NCI-H1105 treated with DMSO at 0.1 percent for 48 hours (cell line): Measurements from ENCODE around the gene SLC11A1.
A peak's percentile ranks its signal among the peaks of the same experiment; 100 is the strongest.

Experiments
- DNase-seq: peaks from one replicate; lab custom pipeline; 2025; lab: John Stamatoyannopoulos, UW

Gene SLC11A1

DNA sequence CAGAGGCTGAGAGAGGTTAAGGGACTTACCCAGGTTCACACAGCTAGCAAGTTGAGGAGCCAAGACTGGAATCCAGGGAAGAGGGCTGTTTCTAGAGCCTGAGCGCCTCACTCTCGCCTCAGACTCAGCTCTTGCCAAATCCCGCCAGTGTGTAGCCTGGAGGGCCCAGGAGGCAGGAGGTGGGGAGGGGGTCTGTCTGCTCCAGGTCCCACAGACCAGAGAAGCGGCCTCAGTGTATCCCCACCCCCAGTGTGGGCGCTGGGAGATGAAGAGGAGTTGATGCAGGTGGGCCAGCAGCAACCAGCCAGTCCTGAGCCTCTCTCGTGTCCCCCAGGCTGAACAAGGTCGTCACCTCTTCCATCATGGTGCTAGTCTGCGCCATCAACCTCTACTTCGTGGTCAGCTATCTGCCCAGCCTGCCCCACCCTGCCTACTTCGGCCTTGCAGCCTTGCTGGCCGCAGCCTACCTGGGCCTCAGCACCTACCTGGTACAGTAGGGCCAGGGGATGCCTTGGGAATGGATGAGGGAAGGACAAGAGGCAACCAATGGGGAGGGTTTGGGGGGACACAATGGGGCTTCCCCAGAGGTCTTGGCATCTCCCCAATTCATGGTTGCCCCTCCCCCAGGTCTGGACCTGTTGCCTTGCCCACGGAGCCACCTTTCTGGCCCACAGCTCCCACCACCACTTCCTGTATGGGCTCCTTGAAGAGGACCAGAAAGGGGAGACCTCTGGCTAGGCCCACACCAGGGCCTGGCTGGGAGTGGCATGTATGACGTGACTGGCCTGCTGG lies 12.4 kb downstream of the SLC11A1 start:
- no peak for DNase-seq

DNA sequence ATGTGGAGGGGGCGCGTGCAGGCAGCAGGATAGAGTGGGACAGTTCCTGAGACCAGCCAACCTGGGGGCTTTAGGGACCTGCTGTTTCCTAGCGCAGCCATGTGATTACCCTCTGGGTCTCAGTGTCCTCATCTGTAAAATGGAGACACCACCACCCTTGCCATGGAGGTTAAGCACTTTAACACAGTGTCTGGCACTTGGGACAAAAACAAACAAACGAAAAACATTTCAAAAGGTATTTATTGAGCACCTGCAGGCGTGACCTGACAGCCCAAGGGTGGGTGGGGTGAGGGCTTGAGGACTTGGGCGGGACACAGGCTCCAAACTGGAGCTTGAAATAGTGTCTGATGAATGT lies 13.0 kb downstream of the SLC11A1 start:
- DNase-seq, result no peak

DNA sequence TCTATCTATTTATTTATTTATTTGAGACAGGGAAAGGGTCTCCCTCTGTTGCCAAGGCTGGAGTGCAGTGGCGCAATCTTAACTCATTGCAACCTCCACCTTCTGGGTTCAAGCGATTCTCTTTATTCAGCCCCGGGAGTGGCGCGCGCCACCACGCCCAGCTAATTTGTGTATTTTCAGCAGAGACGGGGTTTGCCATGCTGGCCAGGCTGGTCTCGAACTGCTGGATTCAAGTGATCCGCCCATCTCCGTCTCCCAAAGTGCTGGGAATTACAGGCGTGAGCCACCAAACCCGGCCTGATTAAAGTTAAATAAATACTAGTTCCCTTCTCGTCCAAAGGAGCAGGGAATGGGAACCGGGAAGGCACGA lies 13.4 kb downstream of the SLC11A1 start:
- no peak for DNase-seq

DNA sequence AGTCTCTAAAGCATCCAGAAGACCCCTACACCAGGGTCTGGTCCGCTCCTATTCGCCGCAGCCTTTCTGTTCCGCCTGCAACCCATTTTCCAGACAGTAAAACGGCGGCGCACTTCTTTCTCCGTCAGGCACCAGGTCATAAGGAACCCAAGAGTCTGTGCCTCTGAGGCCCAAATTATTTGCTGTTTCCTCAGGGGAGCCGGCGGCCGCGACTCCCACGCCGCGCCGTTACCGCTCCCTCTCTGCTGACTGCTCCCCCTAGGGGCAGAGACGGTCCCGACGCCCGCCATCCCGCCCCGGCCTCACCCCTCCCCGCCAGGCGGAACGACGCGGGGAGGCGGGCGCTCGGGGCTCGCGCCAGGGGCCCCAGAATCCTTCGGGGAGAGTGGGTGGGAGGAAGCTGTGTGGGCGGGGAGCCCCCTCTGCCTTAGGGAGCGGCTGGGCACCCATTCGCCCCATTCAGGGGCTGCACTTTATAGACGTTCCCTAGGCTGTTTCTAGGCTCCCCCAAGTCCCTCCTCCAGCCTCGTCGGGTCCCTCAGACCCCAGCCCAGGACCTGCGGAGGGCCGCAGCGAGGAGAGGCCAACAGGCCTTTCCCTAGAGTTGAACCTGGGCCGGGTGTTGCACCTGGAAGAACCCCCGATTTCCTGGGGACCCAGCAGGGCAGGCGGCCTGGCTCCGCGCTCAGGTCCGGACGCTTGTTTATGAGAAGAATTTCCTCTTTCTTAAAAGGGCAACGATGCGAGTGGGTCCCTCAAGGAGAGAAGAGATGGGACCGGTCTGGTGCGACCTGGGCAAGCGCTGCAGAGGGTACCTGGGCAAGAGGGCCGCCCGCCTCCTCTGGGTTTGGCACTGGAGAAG lies 14.0 kb downstream of the SLC11A1 start:
- peak; percentile 89 for DNase-seq

DNA sequence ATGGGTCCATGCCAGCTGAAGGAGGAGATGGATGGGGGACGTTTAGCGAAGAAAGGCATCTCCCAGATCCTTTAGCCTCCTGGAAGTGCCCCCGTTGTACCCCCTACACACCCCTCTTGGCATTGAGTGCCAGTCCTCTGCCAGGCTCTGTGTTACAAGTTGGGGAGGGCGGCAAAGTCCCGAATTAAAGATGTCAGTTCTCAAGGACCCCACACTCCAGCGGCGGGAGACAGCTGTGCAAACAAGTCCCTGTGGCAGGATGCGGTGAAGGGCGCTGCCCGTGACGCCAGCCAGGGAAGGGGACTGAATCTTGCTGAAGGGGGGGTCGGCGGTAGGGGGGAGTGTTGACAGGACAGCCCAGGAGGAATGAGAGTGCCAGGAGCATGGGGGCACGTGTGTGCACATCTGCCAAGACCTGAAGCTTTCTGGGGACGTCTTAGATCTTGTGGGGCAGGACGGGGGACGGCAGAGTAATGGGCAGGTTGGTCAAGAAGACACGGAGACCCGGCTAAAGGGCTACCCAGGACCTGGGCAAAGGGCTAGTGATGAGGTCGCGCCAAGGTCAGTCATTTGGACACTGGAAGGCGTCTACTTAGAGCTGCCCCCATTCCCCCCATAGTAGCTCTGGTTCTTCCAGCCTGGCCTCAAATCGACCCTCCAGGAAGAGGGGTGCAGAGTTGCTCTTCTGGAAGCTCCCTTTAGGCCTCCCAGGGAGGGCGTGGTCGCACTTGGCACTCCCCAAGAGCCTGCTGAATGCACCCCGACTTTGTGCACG lies 14.8 kb downstream of the SLC11A1 start:
- DNase-seq, result peak; percentile 89

DNA sequence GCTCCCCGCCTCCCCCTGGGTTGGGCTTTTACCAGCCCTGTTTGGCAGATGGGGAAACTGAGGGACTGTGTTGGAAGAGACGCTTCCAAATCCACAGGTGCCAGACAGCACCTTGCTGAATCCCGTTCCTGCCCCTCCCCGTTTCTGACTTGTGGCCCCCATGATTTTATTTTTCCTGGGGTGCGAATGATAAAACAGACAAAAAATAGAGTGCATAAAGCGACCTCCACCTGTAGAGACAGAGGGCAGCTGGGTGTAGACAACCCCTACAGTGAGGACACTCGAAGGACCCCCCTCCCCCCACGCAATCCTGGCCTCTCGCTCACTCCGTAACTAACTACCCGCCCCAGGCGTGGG lies 15.4 kb downstream of the SLC11A1 start:
- no peak for DNase-seq

DNA sequence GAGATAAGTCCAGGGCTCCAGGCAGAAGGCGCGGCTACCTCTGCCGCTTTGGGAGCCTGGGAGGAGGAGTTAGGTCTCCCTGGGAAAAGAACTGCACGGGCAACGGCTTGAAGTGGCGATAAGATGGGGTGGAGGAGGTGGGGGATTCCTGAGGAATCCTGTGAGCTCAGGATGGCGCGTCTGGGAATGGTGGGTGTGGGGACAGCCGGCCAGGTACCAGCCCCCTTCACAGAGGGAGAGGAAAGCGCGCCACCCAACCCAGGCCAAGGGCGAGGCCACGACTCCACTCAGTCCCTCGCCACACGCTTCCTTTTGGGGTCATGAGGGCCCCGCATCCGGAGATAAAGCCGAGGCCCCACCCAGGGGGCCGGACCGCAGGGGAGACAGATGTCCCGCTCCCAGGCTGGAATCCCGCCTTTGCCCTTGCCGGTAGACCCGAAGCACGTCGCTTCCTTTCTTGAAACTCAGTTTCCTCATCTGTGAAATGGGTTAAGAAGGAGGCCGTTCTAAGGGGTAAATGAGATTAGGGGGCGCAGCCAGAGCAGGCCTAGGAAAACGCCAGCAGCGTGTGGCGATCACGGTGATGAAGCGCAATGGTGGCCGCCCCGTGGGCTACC lies 15.9 kb downstream of the SLC11A1 start:
- peak; percentile 61 for DNase-seq

DNA sequence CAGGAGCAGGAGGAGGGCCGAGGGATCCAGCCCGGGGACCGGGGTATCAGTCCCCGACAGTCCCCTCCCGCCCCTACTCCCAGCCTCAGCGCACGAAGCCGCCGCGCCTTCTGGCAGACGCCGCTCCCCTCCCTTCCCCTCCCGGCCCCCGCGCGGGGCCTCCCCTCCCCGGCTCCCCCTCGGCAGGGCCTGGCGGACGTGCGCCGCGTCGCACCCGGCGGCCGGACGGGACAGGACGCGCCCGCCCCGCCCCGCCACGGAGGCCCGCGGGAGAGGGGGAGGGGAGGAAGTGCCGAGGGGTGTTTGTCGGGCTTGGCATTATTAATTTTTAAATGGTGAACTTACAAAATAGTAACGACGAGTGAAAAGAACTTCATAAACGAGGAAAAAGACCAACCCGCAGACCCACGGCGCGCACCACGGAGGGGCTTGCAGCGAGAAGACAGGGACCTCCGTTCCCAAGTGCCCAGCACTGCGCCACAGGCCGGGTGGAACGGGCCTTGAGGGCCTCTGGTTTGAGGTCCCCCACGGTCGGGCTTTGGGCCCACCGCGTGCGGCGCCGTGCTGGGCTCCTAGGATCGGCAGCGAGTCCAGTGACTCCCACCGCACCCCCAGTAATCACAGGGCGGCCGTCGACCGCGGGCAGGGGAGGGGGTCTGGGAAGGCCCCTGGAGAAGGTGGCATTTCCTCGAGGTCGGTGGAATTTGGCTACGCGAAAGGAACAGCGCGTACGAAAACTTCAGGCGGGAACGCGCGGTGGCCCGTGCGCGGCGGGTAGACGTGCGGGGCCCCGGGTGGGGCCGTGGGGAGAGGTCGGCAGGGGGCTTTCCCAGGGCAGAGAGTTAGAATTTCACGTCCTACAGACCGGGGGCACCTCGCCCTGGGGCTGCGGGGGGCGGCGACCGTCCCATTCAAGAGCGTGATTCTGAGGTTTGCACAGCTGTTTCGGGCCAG lies 16.6 kb downstream of the SLC11A1 start:
- peak; percentile 21 for DNase-seq

DNA sequence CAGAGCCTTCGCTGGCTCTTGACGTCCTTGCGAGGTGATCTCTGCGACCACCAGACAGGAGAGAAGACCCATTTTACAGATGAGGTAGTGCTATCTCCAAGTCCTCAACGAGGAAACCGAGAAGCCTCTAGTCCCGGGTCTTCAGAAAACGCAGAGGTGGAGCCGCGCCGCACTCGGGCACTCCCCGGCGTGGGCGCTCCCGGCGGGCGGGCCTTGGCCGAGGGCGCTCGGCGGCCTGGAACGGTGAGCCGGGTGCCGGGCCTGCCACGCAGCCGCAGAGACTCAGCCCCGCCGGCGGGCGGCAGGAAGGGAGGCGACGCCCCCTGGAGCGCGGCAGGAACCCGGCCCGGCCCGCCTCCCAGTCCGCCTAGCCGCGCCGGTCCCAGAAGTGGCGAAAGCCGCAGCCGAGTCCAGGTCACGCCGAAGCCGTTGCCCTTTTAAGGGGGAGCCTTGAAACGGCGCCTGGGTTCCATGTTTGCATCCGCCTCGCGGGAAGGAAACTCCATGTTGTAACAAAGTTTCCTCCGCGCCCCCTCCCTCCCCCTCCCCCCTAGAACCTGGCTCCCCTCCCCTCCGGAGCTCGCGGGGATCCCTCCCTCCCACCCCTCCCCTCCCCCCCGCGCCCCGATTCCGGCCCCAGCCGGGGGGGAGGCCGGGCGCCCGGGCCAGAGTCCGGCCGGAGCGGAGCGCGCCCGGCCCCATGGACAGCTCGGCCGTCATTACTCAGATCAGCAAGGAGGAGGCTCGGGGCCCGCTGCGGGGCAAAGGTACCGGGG lies 17.5 kb downstream of the SLC11A1 start, which contains the start of gene CTDSP1:
CTDSP1 (plus strand) TSS at position 478 of the 776 bp plus-strand sequence; CDS start at position 701, 223 bp downstream.
- DNase-seq, result peak; percentile 85

DNA sequence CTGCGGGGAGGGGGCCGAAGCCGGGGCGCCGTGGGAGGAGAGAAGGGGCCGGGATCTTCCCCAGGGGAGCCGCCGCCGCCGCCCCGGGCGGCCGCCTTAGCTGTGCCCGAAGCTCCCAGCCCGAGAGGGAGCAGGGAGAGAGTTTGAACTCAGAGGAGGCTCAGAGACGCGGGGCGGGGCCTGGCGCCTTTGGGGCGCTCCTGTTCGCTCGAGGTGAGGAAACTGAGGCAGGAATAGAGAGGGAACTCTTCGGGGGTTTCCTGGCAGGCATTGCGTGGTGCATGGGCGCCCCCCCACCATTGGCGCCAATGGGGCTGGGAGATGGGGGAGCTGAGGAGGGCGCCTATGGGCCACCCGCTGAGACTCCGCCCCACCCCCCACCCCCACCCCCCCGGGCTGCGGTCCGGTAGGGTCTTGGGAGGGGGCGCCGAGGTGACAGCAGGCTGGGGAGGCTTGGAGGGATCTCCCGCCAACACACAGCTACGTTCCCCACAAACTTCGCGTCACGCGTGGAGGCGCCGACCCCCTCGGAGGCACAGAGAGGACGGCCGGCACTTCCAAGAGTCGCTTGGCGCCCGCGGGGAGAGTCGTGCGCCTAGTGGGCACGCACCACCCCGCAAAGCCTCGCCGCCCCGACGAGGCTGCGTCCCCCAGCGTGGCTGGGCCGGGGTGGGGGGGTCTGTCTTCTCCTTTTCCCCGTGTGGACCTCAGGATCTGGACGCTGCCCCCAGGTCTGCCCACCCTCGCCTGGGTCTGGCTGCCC lies 18.3 kb downstream of the SLC11A1 start:
- no peak for DNase-seq

DNA sequence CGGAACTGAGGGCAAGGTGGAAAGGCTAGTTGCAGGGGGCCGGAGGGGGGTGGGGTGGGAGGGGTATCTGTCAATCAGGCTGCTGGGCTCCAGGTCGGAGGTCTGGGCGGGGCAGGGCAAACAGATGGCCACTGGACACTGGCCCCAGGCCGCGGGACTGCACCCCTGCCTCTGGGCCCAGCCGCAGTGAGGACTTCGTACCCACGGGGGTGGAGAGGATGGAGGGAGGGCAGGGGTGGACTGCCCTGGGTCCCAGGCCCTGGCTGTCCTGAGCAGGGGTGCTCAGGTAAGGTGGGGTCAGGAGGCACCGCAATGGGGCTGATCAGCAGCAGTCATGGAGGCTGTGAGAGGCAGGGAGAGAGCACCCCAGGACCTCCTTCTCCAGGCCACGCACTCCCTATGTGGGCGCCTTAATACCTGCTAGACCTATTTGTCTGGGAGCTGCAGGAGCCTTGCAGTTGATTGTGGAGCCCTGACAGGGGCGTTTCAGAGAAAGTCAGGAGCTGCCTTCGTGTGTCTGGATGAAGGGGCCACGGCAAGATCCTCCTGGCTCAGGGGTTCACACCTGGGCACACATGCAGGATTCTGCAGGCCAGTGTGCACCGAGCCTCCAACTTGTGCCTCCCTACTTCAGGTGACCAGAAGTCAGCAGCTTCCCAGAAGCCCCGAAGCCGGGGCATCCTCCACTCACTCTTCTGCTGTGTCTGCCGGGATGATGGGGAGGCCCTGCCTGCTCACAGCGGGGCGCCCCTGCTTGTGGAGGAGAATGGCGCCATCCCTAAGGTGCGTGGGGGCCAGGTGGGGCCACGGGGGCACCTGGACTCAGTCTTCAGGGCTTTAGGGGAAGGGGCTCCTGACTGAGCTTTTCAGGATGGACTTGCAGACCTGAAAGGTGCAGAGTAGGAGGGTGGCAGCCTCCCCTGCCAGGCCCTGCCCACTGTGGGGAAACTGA lies 19.1 kb downstream of the SLC11A1 start:
- DNase-seq, result no peak

DNA sequence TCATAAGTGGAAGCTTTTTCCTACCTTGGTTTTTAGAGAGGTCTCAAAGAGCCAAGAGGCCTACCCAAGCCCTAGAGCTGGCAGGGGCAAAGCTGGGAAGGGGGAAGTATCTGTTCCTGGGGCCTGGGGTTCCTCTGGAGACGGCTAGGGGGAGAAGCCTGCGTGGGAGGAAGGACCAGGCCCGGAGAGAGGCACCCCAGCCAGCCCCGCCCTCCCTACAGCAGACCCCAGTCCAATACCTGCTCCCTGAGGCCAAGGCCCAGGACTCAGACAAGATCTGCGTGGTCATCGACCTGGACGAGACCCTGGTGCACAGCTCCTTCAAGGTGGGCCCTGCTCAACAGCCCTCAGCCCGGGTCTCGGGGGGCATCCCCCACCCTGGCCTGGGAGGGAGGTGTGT lies 19.8 kb downstream of the SLC11A1 start:
- DNase-seq, result no peak

DNA sequence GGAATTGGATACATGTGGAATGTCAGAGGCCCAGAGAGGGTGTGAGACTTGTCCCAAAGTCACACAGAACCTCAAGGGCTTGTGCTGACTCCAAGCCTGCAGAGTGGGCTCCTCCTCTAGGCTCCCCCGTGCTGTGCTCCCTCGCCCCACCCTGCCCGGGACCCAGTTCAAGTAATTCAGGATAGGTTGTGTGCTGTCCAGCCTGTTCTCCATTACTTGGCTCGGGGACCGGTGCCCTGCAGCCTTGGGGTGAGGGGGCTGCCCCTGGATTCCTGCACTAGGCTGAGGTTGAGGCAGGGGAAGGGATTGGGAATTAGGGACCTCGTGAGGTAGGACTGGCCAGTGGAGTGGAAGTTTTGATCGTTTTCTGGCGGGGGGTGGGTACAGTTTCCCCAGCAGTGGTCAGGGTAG lies 20.4 kb downstream of the SLC11A1 start:
- no peak for DNase-seq

DNA sequence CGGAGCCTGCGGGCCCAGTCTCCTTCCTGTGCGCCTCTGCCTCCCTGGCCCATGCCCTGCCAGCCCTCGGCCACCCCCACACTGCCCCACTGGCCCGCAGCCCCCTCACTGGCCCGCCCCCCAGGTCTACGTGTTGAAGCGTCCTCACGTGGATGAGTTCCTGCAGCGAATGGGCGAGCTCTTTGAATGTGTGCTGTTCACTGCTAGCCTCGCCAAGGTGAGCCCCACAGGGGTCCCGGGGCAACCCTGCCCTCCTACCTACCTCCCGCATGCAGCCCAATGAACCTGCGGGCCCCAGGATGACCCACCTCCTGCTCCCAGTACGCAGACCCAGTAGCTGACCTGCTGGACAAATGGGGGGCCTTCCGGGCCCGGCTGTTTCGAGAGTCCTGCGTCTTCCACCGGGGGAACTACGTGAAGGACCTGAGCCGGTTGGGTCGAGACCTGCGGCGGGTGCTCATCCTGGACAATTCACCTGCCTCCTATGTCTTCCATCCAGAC lies 20.9 kb downstream of the SLC11A1 start:
- DNase-seq, result no peak

DNA sequence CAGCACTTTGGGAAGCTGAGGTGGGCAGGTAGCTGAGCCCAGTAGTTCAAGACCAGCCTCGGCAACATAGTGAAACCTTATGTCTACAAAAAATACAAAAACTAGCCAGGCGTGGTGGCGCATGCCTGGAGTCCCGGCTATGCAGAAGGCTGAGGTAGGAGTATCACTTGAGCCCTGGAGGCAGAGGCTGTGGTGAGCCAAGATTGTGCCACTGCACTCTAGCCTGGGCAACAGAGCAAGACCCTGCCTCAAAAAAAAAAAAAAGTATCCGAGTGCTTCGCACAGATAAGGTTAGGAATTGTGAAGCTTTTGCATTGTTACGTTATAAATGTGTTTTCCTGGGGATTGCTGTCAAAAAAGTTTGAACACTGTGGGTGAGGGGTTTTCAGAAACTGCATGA lies 21.7 kb downstream of the SLC11A1 start:
- DNase-seq, result no peak

DNA sequence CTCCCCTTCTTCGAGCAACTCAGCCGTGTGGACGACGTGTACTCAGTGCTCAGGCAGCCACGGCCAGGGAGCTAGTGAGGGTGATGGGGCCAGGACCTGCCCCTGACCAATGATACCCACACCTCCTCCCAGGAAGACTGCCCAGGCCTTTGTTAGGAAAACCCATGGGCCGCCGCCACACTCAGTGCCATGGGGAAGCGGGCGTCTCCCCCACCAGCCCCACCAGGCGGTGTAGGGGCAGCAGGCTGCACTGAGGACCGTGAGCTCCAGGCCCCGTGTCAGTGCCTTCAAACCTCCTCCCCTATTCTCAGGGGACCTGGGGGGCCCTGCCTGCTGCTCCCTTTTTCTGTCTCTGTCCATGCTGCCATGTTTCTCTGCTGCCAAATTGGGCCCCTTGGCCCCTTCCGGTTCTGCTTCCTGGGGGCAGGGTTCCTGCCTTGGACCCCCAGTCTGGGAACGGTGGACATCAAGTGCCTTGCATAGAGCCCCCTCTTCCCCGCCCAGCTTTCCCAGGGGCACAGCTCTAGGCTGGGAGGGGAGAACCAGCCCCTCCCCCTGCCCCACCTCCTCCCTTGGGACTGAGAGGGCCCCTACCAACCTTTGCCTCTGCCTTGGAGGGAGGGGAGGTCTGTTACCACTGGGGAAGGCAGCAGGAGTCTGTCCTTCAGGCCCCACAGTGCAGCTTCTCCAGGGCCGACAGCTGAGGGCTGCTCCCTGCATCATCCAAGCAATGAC lies 22.4 kb downstream of the SLC11A1 start:
- DNase-seq, result no peak

DNA sequence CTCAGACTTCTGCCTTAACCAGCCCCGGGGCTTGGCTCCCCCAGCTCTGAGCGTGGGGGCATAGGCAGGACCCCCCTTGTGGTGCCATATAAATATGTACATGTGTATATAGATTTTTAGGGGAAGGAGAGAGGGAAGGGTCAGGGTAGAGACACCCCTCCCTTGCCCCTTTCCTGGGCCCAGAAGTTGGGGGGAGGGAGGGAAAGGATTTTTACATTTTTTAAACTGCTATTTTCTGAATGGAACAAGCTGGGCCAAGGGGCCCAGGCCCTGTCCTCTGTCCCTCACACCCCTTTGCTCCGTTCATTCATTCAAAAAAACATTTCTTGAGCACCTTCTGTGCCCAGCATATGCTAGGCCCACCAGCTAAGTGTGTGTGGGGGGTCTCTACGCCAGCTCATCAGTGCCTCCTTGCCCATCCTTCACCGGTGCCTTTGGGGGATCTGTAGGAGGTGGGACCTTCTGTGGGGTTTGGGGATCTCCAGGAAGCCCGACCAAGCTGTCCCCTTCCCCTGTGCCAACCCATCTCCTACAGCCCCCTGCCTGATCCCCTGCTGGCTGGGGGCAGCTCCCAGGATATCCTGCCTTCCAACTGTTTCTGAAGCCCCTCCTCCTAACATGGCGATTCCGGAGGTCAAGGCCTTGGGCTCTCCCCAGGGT lies 23.1 kb downstream of the SLC11A1 start:
- DNase-seq, result no peak
